Kidney epithelial cell (primary cell): ENCODE data around the gene DNMBP. TPM values are rescaled to one million over a fixed set of nuclear protein-coding genes. Genes with fewer than 3 reads are reported as not detected.

Experiments
- DNase-seq: peaks from one replicate; pipeline ENCODE4 v3.0.0-alpha.2; 2010; ENCODE audit warnings: low read depth
- H3K27me3 ChIP-seq: 2 replicates; pipeline ENCODE4 v1.6.0; 2011; ENCODE audit warnings: low read length; ENCODE audit not compliant: control insufficient read depth, insufficient read depth
- H3K36me3 ChIP-seq: 2 replicates; pipeline ENCODE4 v1.5.1; 2011; ENCODE audit warnings: low read length; ENCODE audit not compliant: control insufficient read depth, insufficient read depth
- H3K4me3 ChIP-seq: 2 replicates; pipeline ENCODE4 v1.5.1; 2011; ENCODE audit warnings: low read depth, mild to moderate bottlenecking, control low read depth, low read length
- total RNA-seq: library from RNA; depleted of rRNA; stranded (reverse); fragments of >200 nt; gene quantifications from 2 replicates; pipeline ENCODE4 v1.2.3, GENCODE V29; 2015
- TF ChIP-seq, protein P1 (sequence below): IDR thresholded peaks from 2 replicates; pipeline ENCODE4 v1.5.1; 2011; ENCODE audit warnings: mild to moderate bottlenecking, moderate library complexity, low read length, control low read depth, inconsistent platforms; ENCODE audit not compliant: insufficient read depth, poor library complexity, severe bottlenecking

DNMBP gene
- total RNA-seq, 1 donor from 2014 or later, result 15.3 TPM

DNA sequence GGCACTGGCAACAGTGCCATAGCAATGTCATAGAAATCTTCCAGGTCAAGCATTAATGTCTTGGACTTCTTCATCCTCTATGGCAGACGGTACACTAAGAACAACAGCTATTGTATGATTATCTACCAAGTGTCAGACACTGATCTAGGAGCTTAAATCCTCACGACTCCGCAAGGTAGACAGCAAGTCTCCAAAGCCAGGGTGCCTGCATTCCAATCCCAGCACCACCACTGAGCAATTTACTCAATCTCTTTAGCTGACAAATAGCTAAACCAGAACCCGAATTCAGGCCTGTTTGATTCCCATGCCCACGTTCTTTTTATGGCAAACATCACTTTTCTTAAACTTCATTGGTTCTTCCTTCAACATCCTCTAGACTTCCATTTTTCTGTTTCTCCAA is 31.8 kb downstream of the DNMBP start:
- TF ChIP-seq, protein P1, sequence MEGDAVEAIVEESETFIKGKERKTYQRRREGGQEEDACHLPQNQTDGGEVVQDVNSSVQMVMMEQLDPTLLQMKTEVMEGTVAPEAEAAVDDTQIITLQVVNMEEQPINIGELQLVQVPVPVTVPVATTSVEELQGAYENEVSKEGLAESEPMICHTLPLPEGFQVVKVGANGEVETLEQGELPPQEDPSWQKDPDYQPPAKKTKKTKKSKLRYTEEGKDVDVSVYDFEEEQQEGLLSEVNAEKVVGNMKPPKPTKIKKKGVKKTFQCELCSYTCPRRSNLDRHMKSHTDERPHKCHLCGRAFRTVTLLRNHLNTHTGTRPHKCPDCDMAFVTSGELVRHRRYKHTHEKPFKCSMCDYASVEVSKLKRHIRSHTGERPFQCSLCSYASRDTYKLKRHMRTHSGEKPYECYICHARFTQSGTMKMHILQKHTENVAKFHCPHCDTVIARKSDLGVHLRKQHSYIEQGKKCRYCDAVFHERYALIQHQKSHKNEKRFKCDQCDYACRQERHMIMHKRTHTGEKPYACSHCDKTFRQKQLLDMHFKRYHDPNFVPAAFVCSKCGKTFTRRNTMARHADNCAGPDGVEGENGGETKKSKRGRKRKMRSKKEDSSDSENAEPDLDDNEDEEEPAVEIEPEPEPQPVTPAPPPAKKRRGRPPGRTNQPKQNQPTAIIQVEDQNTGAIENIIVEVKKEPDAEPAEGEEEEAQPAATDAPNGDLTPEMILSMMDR, result no peak
- Histone ChIP-seq H3K36me3 (no peaks in the 10 kb centered on the region), H3K4me3 (no peak overlapping the region), H3K27me3 (no peaks in the 10 kb centered on the region)
- no peak for DNase-seq

DNA sequence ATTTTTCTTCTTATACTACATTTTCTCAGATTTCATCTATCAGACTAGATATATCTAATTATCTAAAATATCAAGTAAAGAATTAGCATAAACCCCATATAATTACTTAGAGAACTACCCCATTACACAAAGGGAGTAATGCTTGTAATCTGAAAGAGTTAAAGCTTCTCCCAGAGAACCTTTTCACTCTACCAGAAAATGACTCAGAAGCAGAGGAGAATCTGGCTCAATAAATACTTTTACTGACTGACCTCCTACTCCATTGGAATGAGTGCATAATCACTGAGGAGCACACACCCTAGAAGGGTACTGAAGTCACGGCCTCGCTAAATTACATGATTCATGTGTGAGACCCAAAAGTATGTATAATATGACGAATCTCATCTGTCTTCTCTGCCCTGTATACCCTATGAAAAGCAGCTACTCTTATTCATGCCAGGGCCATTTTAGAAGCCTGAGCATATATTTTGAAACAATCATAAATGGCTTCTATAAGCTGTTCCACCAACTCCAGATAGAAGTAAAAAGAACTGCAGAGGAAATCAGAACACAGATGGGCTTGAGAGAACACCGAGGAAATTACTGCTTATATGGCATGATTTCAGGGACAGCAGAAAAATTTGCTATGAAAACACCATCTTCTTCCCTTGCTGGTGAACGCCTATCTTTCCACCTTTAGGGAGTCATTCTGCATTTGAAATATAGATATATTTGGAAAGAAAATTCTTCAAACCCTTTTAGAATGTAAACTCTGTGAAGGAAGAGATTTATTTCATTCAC is 32.7 kb downstream of the DNMBP start:
- peak; percentile 84 for DNase-seq
- TF ChIP-seq, protein P1, result no peak
- no peak overlapping the region for H3K4me3 ChIP-seq
- no peaks in the 10 kb centered on the region for H3K27me3 ChIP-seq
- no peaks in the 10 kb centered on the region for H3K36me3 ChIP-seq

DNA sequence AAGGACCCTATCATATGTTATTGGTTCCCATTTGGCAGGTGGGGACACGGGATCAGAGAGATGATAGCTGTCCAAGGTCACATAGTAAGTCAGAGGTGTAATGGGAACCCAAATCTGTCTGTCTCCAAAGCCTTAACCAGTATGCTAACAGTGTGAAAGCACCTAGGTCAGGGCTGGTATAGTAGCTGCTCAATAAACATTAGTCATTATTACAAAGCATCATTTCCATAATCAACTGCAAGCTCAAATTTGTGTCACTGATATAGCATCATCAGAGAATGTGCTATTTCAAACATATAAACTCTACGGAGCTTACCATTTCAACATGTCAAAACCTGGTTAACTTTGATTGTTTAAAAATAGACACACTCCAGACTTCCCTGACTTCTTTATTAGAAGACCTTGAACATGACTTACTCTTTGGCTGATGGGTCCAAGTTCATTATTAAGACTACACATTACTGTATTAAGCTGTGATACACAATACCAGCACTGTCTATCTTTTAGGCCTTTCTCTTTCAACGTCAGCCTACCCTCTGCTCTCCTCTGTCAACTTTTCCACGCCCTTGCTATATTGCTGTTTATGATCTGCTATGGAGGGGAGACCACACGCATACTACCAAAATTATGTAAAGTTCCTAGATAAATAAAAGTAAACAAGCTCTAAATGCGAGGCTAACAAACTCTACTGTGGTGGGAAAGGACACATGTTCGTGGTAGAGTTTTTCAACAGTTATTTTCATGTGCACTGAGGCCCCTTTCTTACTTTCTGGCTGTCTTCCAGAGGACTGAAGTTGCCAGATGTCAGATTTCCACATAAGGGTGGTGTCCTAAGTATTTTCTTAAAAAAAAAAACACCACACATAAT is 33.6 kb downstream of the DNMBP start:
- TF ChIP-seq, protein P1, result no peak
- Histone ChIP-seq H3K27me3 (no peaks in the 10 kb centered on the region), H3K36me3 (no peaks in the 10 kb centered on the region), H3K4me3 (no peak overlapping the region)
- no peak for DNase-seq

DNA sequence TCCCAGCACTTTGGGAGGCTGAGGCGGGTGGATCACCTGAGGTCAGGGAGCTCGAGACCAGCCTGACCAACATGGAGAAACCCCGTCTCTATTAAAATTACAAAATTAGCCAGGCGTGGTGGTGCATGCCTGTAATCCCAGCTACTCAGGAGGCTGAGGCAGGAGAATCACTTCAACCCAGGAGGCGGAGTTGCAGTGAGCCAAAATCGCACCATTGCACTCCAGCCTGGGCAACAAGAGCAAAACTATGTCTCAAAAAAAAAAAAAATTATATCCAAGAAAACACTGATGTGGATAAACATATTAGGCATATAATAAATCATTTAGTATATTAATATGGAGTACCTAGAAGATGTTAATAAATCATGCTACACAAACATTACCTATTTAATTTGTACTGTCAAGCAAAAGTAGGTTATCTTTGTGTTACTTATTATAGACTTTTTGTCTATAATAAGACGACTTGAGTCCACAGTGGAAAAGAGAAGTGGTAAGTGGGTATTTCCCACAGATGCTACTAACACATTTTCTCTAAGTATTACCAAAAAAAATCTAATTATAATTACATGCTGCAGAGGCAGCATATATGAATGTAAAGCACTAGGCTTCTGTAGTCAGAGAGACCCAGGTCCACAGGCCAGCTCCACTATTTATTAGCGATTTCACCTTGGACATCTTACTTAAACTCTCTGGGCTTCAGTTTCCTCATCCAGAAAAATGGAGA is 34.5 kb downstream of the DNMBP start:
- no peaks in the 10 kb centered on the region for H3K27me3 ChIP-seq
- H3K4me3 ChIP-seq, result no peak overlapping the region
- H3K36me3 ChIP-seq, result no peaks in the 10 kb centered on the region
- TF ChIP-seq, protein P1, result no peak
- no peak for DNase-seq

DNA sequence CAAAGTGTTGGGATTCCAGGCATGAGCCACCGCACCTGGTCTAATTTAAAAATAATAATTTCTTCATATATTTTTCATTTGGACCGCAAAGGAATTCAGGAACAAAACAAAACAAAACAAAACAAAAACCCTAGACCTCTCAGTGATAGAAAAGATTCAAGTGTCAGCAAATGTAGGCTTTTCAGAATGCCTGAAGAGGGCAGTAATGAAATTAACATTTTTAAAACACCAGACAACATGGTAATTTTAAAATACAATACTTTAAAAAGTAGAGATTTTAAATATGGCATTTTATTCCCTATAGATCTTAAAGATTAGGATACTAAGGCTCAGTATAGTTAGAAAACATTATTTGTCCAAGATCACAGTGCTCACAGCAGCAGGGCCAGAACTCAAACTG is 36.6 kb downstream of the DNMBP start:
- H3K4me3 ChIP-seq, result no peak overlapping the region
- no peaks in the 10 kb centered on the region for H3K36me3 ChIP-seq
- no peaks in the 10 kb centered on the region for H3K27me3 ChIP-seq
- TF ChIP-seq, protein P1, result no peak
- no peak for DNase-seq
